Stimulated activated CD4-positive, alpha-beta T cell treated with anti-CD3 and anti-CD28 coated beads, TNF-alpha, amount 100 ng/mL, for 1 hour (primary cell): ENCODE results near the gene SSC5D.

Experiments
- DNase-seq, 3 donors: peaks; one replicate each; pipeline ENCODE4 v3.0.0-alpha.2; 2020; ENCODE audit warnings: low read depth in 3 of 3, low spot score in 1 of 3

SSC5D gene

DNA sequence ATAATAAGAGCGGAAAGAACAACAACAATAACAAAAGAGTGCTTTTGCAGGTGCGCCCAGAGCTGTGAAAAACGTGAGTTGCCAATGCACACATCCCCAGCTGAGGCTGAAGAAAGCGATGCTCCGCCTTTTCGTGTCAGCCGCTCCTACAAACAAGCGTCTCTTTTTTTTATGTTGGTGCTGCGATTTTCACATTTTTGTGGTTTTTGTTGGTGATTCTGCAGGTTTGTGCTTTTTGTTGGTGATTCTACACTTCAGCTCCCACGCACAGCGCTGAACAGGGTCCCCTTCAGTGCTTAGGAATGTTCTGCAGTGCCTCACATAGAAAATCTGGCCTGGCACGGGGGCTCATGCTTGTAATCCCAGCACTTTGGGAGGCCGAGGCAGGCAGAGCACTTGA is 64.4 kb downstream of the SSC5D start:
- no peak for DNase-seq

DNA sequence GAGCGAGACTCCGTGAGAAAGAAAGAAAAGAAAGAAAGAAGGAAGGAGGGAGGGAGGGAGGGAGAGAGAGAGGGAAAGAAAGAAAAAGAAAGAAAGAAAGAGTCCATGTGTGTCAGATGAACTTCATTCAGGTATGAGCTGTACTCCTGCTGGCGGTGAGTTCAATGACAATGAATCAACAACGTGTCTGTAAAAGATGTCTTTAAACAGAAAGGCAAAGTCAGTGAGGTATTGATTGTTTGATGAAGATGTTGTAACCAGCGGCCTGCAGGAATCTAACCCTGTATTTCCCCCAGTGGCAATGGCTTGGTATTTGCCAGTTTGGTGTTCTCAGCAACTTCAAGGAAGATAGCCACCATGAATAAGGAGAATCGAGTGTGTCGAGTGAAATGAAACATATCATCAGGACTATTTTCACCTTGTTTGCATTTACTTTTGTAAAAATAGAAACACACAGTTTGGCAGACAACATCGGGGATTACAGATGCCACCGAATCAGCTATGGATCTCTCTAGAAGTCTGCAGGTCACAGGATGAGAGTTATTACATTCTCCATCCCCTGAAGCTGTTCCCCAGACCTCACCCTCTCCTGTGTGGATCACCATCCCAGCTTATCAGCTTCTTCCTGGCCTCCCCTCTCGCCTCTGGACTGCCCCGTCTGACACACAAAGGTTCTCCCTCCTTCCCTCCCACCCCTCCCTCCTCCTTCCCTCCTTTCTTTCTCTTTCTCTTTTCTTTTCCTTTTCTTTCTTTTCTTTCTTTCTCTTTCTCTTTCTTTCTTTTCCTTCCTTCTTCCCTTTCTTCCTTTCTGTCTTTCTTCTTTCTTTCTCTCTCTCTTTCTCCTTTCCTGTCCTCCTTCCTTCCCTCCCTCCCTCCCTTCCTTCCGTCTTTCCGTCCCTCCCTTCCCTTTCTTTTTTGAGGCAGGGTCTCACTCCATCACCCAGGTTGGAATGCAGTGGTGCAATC is 65.3 kb downstream of the SSC5D start:
- no peak for DNase-seq

DNA sequence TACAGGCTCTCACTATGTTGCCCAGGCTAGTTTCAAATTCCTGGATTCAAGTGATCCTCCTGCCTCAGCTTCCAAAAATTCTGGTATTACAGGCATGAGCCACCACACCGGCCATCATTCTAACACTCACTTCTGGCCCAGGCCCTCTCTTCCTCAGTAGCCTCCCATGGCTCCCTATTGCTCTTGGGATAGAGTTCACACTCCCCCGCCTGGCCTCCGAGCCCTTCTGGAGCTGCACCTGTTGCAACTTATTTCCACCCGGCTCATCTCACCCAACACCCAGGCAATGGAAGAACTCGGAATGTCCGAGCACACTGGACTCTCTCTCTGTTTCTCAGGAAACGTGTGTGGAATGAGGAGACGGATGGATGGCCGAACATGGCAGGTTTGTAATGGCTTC is 66.1 kb downstream of the SSC5D start:
- no peak for DNase-seq

DNA sequence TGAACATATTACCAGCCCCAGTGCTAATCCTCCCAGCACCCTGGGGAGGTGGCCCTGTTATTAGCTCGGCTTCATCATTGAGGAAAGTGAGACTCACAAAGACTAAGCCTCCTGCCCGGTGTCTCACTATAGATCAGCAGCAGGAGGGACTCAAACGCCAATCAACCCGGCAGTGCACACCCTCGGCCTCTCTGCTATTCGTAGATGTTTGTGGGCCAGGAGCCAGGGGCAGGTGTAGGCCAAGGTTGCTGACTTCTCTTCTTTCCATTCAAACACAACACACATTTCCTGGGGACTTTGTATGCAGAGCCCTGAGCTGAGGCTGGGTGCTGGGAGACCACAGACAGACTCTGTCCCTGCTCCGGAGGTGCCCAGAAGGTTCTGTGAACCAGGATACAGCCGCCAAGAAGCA is 66.5 kb downstream of the SSC5D start:
- no peak for DNase-seq

DNA sequence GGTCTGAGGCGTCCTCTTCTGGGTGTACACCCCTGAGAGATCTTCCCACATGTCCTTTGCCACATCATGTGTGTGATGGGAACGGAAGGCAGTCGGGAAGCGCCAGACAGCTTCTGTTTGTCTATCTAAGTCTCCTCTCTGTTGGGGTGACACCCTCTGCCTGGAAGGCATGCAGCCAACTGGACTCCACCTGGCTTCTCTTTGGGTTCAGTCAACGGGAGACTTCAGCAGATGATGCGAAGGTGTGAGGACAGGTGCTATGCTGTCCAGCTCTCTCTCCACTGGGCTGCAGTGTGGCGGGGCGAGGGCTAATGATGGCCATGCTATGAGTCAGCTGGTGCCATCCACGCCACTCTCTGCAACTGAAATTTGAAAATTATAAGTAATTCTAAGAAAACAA is 71.4 kb downstream of the SSC5D start:
- no peak for DNase-seq

DNA sequence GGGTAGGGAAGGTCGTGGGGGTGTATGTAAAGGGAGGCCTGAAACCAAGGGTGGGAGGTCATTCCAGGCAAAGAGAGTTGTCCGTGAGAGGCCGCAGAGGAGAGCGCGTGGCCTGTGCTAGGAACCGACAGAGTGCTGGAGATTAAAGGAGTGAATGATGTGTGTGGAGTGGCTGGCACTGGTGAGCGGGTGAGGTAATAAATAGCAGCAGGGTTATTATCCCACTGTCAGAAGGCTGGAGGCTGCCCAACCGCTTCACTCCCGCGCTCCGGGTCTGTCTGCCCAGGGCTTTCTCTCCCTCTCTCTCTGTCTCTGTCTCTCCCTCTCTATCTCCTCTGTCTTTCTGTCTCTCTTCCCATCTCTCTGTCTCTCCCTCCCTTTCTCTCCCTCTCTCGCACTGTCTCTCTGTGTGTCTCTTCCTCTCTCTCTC is 75.0 kb downstream of the SSC5D start:
- no peak for DNase-seq

DNA sequence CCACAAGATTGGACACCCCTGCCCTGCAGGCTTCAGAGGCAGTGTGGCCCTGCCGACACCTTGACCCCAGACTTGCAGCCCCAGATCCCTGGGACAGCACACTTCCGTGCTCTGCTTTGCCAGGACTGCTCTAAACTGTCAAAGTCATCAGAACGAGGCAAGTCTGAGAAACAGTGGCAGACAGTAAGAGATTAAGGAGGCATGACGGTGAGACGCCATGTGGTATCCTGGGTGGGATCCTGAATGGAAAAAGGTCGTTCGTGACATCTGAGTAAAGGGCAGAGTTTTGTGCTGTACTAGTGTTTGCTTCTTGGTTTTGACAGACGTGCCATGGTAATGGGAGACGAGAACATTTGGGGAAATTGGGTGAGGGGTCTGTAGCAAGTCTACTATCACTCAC is 78.6 kb downstream of the SSC5D start:
- no peak for DNase-seq

DNA sequence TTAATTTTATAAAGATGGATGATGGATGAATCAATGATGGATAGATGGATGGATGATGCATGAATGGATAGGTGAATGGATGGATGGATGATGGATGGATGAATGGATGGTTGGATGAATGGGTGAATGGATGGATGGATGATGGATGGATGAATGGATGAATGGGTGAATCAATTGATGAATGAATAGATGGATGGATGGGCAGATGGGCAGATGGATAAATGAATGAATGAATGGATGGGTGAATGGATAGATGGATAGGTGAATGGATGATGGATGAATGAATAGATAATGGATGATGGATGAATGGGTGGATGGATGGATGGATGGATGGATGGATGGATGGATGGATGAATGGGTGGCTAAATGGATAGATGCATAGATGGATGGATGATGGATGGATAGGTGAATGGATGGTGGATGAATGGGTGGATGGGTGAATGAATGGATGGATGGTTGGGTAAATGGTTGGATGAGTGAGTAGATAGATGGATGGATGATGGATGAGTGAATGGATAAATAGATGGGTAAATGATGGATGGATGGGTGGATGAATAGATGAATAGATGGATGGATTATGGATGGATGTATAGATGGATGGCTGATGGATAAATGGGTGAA is 79.6 kb downstream of the SSC5D start:
- DNase-seq = no peak
